Right lobe of liver (tissue), 6 donors: ENCODE measurements around the gene NFS1. TPM values are rescaled to one million over a fixed set of nuclear protein-coding genes. Genes with fewer than 3 reads are reported as not detected.
"Not testable (repeated sequence)": the region's sequence is repeated elsewhere in the genome, so short reads cannot be mapped to it uniquely, and the experiment has no call there.

ENCODE experiments used
- ATAC-seq, 4 donors: fragments of 200-7000 bp; cut with Tn5 transposase; one replicate each; pipeline ENCODE4 v1.9.1; 2020; ENCODE audit warnings: mild to moderate bottlenecking in 4 of 4, moderate library complexity in 4 of 4
- DNase-seq, 3 donors: peaks; one replicate each; pipeline ENCODE4 v3.0.0-alpha.2; 2020
- H3K27ac ChIP-seq, 3 donors: fragments of 200-600 bp; one replicate each; pipeline ENCODE4 v1.8.0; 2022
- H3K27me3 ChIP-seq, 2 donors: fragments of 200-600 bp; one replicate each; pipeline ENCODE4 v1.8.0; 2022
- H3K36me3 ChIP-seq, 4 donors: fragments of 200-600 bp; sonication (generic) in 1 of 4; one replicate each; pipeline versions ENCODE4 v1.5.1 to v1.8.0; 2017 to 2022; ENCODE audit warnings: control low read depth in 1 of 4
- H3K4me1 ChIP-seq, 4 donors: fragments of 200-600 bp; sonication (generic) in 1 of 4; one replicate each; pipeline versions ENCODE4 v1.5.1 to v1.8.0; 2017 to 2022; ENCODE audit warnings: control low read depth in 1 of 4
- H3K4me3 ChIP-seq, 3 donors: fragments of 200-600 bp; one replicate each; pipeline ENCODE4 v1.8.0; 2022
- H3K9me3 ChIP-seq, 4 donors: fragments of 200-600 bp; sonication (generic) in 1 of 4; one replicate each; pipeline versions ENCODE4 v1.5.1 to v1.8.0; 2017 to 2022; ENCODE audit warnings: control low read depth in 1 of 4
- POLR2A ChIP-seq: fragments of 450-650 bp; IDR thresholded peaks from one replicate; pipeline ENCODE4 v1.6.1; 2017; ENCODE audit warnings: antibody characterized with exemption, mild to moderate bottlenecking
- WGBS: methylation state at CpG from one replicate; pipeline ENCODE4 v1.1.6; 2018; ENCODE audit warnings: low coverage, low lambda C conversion rate; ENCODE audit not compliant: insufficient coverage; ENCODE audit errors: missing lambda C conversion rate; 5-methylcytosine and 5-hydroxymethylcytosine counted together
- intact Hi-C, 2 donors: fragments of 100-400 bp; cut with DNase I; formaldehyde crosslinking; loops; one replicate each; pipeline versions ENCODE4 v1.11.2 to v1.14.1; 2022
- total RNA-seq, 6 experiments: library from RNA; depleted of rRNA in 2 of 6; stranded (reverse); fragments of >200 nt in 2 of 6; fragmentation: NEBNext Ultra II Directional in 3 of 6; extraction: Animal tissue kit (Norgen Biotek cat#: 25700) in 3 of 6; gene quantifications; one replicate each; pipeline versions ENCODE4 v1.1.0 to v1.2.4, GENCODE V29; 2016 to 2023
- TF ChIP-seq, protein P1 (sequence below), 4 donors: fragments of 200-600 bp in 3 of 4; fragments of 450-650 bp in 1 of 4; IDR thresholded peaks; one replicate each; pipeline versions ENCODE4 v1.5.1 to v1.8.0; 2016 to 2022; ENCODE audit warnings: antibody characterized with exemption in 4 of 4, mild to moderate bottlenecking in 2 of 4
- donor health status: DM: no; HTN: yes; CAD: no.
- donor health status: DM: no; HTN: no; CAD: no.
- donor health status: DM: no; HTN: no; CAD: no.
- donor health status: DM: no; HTN: yes; CAD: no.
- donor health status: DM: no; HTN: yes; CAD: no.

The NFS1 gene
- total RNA-seq, 6 experiments from 2014 or later, result 30.9 to 63.7 (median 44.3) TPM

DNA sequence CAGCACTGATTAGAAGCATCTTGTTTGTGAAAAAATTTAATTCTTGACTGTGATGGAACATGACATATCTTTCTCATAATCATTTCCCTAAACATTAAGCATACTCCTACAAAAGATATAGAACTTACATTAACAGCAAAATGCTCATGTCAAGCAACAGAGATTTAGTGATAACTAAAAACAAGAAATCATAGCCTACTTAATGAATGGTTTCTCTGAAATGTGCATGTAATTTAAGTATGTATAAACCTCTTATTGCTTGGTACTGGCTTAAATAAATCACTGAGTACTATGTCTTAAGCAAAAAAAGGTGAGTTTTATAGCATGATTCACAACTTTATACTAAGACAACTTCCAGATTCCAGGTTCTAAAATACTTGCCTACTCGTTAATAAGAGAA lies 9.3 kb upstream of the NFS1 start:
- no peak for ATAC-seq
- H3K9me3 ChIP-seq, result no peaks in the 10 kb centered on the region
- no peaks in the 10 kb centered on the region for H3K4me1 ChIP-seq

DNA sequence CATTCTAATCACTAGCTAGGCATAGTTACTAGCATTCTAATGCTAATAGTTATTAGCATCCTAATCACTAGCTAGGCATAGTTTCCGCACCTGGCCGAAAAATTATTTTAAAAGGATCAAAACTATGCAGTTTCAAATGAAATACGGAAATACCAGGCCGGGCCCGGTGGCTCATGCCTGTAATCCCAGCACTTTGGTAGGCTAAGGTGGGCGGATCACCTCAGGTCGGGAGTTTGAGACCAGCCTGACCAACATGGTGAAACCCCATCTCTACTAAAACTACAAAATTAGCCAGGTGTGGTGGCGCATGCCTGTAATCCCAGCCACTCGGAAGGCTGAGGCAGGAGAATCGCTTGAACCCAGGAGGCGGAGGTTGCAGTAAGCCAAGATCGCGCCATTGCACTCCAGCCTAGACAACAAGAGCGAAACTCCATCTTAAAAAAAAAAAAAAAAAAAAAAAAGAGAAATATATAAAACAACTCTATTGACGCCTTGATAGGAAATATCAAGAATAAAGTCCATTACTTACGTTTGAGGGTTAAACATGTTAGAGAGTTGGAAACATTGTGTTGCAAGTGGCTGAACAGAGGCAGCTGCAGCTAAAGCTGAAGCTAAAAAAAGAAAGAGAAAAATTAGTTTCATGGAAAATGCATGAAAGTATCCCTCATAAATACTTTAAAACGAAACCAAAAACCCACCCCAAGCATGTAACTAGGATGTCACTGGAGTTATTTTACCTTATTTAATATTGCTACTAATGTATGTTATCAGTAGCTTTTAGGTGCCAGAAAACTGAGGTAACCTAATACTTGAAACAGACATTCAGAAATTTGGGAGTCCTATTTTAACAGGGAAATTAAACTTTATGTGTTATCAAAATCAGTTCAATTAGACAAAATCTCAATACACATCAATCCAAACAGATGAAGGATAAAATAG lies 7.7 kb upstream of the NFS1 start:
- 89% methylated on average over 9 of the region's 17 CpGs for WGBS
- not testable (repeated sequence) for H3K9me3 ChIP-seq, H3K4me3 ChIP-seq, H3K27me3 ChIP-seq, DNase-seq, H3K27ac ChIP-seq, H3K4me1 ChIP-seq, ATAC-seq
- intact Hi-C loops, result loop anchor here in 1 of 2 donors (10.0 kb wide), 1 partner anchor 178 kb away; no protein-coding TSS in a partner anchor
- H3K36me3 ChIP-seq, result peaks cover 18 to 100% (median 61%) of the 10 kb centered on the region in 4 donors

More for the DNA sequence above, 9.3 kb upstream of the NFS1 start:
- Histone ChIP-seq H3K27ac (no peak overlapping the region), H3K36me3 (peaks cover 25 to 99% (median 63%) of the 10 kb centered on the region in 4 donors), H3K4me3 (no peak overlapping the region), H3K27me3 (no peaks in the 10 kb centered on the region)
- TF ChIP-seq POLR2A, result no peak
- TF ChIP-seq, protein P1, sequence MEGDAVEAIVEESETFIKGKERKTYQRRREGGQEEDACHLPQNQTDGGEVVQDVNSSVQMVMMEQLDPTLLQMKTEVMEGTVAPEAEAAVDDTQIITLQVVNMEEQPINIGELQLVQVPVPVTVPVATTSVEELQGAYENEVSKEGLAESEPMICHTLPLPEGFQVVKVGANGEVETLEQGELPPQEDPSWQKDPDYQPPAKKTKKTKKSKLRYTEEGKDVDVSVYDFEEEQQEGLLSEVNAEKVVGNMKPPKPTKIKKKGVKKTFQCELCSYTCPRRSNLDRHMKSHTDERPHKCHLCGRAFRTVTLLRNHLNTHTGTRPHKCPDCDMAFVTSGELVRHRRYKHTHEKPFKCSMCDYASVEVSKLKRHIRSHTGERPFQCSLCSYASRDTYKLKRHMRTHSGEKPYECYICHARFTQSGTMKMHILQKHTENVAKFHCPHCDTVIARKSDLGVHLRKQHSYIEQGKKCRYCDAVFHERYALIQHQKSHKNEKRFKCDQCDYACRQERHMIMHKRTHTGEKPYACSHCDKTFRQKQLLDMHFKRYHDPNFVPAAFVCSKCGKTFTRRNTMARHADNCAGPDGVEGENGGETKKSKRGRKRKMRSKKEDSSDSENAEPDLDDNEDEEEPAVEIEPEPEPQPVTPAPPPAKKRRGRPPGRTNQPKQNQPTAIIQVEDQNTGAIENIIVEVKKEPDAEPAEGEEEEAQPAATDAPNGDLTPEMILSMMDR (IDR thresholded peaks at IDR 0.05), result no peak
- intact Hi-C loops, result loop anchor here in 1 of 2 donors (10.0 kb wide), 1 partner anchor 176 kb away; no protein-coding TSS in a partner anchor
- 50% methylated on average over 1 of the region's 1 CpG for WGBS
- DNase-seq, result no peak

DNA sequence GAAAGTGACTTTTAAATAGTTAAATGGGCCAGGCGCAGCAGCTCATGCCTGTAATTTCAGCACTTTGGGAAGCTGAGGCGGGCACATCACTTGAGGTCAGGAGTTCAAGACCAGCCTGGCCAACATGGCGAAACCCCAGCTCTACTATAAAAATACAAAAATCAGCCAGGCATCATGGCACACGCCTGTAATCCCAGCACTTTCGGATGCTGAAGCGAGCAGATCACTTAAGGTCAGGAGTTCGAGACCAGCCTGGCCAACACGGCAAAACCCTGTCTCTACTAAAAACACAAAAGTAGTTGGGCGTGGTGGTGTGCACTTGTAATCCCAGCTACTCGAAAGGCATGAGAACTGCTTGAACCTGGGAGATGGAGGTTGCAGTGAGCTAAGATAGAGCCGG lies 6.7 kb upstream of the NFS1 start:
- peaks cover 24 to 99% (median 57%) of the 10 kb centered on the region in 4 donors for H3K36me3 ChIP-seq

DNA sequence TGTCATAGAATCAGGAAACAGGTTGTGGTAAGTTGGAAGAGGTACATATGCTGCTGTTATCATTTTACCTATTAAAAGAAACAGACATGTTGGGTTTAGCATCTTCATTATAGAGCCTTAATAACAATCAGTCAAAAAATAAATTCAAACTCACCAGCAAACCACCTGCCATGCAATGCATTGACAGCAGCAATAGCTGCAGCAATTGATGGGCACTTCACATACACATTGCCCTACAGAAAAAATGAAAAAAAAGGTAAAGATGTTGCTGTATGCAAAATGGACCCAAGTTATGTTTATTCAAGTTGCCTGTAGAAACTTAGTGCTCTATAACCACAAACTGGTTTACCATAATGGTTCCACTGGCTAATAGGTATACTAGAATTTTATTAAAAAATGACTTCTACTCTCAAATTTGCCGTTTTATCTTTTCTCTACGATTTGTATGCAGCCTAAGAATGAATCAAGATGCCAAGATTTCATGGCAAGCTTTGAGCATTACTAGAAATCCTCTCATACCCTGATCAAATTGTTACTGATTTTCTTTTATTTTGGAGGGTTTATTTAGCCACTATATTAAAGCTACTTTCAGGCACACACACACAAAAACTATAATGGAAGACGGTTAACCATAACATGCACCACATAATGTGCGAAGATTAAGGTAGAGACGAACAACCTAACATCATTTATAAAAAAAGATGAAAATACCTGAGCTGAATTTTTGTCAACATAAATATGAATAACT lies 5.5 kb upstream of the NFS1 start:
- no peak for DNase-seq
- intact Hi-C loops, result loop anchor here in 1 of 2 donors (10.0 kb wide), 1 partner anchor 180 kb away; no protein-coding TSS in a partner anchor
- TF ChIP-seq, protein P1 (IDR thresholded peaks at IDR 0.05), result no peak
- TF ChIP-seq POLR2A, result no peak
- Histone ChIP-seq H3K36me3 (peaks cover 23 to 88% (median 51%) of the 10 kb centered on the region in 4 donors), H3K27ac (no peak overlapping the region), H3K4me3 (no peak overlapping the region), H3K27me3 (no peaks in the 10 kb centered on the region), H3K9me3 (no peaks in the 10 kb centered on the region), H3K4me1 (no peaks in the 10 kb centered on the region)
- WGBS, result 85% methylated on average over 5 of the region's 5 CpGs
- no peak for ATAC-seq

More for the DNA sequence above, 6.7 kb upstream of the NFS1 start:
- not testable (repeated sequence) for H3K4me3 ChIP-seq, H3K27ac ChIP-seq, H3K4me1 ChIP-seq, ATAC-seq, H3K27me3 ChIP-seq, DNase-seq, H3K9me3 ChIP-seq
- intact Hi-C loops, result loop anchor here in 1 of 2 donors (10.0 kb wide), 1 partner anchor 179 kb away; no protein-coding TSS in a partner anchor
- 73% methylated on average over 3 of the region's 11 CpGs for WGBS

DNA sequence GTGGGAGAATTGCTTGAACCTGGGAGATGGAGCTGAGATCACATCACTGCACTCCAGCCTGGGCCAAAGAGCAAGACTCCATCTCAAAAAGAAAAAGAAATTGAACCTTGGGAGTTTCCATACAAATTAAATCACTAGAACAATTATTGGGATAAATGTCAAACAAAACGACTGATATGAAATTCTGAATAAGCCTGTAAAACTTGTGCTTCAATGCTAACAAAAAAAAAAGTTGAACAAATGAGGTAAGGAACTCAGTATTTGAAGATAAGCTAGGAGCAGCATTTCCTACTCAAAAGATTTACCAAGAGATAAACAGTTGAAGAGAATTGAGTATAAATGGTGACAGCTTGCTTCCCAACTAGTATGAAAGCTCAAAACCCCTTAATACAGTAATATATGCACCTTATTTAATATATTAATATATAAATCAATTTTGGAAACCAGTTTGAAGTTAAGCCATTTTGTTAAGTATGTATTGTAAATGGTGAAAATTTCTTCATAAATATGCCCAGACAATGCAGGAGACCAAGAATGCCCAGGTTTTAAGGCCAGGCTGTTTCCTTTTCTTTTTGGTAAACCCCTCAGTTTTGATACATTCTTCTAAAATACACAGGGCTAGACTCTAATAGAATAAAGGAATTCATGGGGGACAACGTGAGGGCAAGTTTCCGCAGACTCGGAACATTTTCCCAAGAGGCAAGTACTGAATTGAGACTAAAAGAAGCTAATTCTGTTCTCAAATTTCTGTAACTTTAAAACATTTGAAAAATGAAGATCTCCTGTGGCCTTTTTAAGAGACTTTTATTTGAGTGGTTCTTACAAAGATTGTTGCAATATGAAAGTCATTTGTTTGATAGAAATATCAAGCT lies 3.9 kb upstream of the NFS1 start:
- Histone ChIP-seq H3K27me3 (no peaks in the 10 kb centered on the region), H3K9me3 (no peaks in the 10 kb centered on the region), H3K27ac (no peak overlapping the region), H3K36me3 (peaks cover 17 to 72% (median 41%) of the 10 kb centered on the region in 4 donors), H3K4me1 (peaks cover 0 to 6% (median 0%) of the 10 kb centered on the region in 4 donors), H3K4me3 (no peak overlapping the region)
- no peak for ATAC-seq
- 73% methylated on average over 4 of the region's 4 CpGs for WGBS
- TF ChIP-seq, protein P1 (IDR thresholded peaks at IDR 0.05), result no peak
- TF ChIP-seq POLR2A, result no peak
- intact Hi-C loops, result loop anchor here in 1 of 2 donors (10.0 kb wide), 1 partner anchor 182 kb away; no protein-coding TSS in a partner anchor
- DNase-seq, result no peak
